Cardiac muscle cell (in vitro differentiated cells and primary cell): ENCODE data around the gene SLX4. TPM values are rescaled to one million over a fixed set of nuclear protein-coding genes. Genes with fewer than 3 reads are reported as not detected.

Source experiments
- DNase-seq, 2 donors: peaks; one replicate each; pipeline versions ENCODE4 v3.0.0 to v3.0.0-alpha.2; 2010 to 2017; ENCODE audit warnings: low read depth in 1 of 2, low spot score in 1 of 2
- H3K27ac ChIP-seq: fragments of 200-600 bp; sonication (generic); 2 replicates; pipeline ENCODE4 v1.5.1; 2016
- H3K27me3 ChIP-seq: fragments of 200-600 bp; sonication (generic); 2 replicates; pipeline ENCODE4 v1.6.0; 2016; ENCODE audit warnings: control low read depth
- H3K36me3 ChIP-seq: fragments of 200-600 bp; sonication (generic); 2 replicates; pipeline ENCODE4 v1.5.1; 2016; ENCODE audit warnings: control low read depth
- H3K4me1 ChIP-seq: fragments of 200-600 bp; sonication (generic); 2 replicates; pipeline ENCODE4 v1.8.1; 2017; ENCODE audit warnings: low read depth, mild to moderate bottlenecking, mixed run types
- H3K4me3 ChIP-seq: fragments of 200-600 bp; sonication (generic); 2 replicates; pipeline ENCODE4 v1.5.1; 2016; ENCODE audit warnings: mild to moderate bottlenecking
- H3K9me3 ChIP-seq: fragments of 200-600 bp; sonication (generic); 2 replicates; pipeline ENCODE4 v1.5.1; 2017; ENCODE audit warnings: low read depth, mild to moderate bottlenecking, control low read depth
- polyA plus RNA-seq: library from polyadenylated mRNA; unstranded; fragments of >200 nt; fragmentation: Nextera tagmentation; extraction: Ambion mirVana; gene quantifications from 2 replicates; pipeline ENCODE4 v1.2.1, GENCODE V29; 2016
- total RNA-seq: library from RNA; depleted of rRNA; stranded (reverse); fragments of >200 nt; gene quantifications from 2 replicates; pipeline ENCODE4 v1.2.3, GENCODE V29; 2016
- TF ChIP-seq, protein P1 (sequence below): IDR thresholded peaks from 2 replicates; pipeline ENCODE4 v1.5.1; 2012; ENCODE audit warnings: low read depth, mild to moderate bottlenecking, low read length

The SLX4 gene
- total and polyA plus RNA-seq, 2 experiments from 2014 or later, result 3.6 to 7.2 TPM

GRCh38 chr16:3606441-3606840, 5.0 kb downstream of the SLX4 start:
- TF ChIP-seq, protein P1, sequence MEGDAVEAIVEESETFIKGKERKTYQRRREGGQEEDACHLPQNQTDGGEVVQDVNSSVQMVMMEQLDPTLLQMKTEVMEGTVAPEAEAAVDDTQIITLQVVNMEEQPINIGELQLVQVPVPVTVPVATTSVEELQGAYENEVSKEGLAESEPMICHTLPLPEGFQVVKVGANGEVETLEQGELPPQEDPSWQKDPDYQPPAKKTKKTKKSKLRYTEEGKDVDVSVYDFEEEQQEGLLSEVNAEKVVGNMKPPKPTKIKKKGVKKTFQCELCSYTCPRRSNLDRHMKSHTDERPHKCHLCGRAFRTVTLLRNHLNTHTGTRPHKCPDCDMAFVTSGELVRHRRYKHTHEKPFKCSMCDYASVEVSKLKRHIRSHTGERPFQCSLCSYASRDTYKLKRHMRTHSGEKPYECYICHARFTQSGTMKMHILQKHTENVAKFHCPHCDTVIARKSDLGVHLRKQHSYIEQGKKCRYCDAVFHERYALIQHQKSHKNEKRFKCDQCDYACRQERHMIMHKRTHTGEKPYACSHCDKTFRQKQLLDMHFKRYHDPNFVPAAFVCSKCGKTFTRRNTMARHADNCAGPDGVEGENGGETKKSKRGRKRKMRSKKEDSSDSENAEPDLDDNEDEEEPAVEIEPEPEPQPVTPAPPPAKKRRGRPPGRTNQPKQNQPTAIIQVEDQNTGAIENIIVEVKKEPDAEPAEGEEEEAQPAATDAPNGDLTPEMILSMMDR, result no peak
- H3K27ac ChIP-seq, result no peak overlapping the region
- H3K9me3 ChIP-seq, result no peaks in the 10 kb centered on the region
- H3K27me3 ChIP-seq, result no peaks in the 10 kb centered on the region
- no peak overlapping the region for H3K4me3 ChIP-seq
- peaks cover 6% of the 10 kb centered on the region for H3K36me3 ChIP-seq
- no peak for DNase-seq
- H3K4me1 ChIP-seq, result peaks cover 14% of the 10 kb centered on the region

GRCh38 chr16:3602320-3602653, 9.1 kb downstream of the SLX4 start:
- H3K27ac ChIP-seq, result no peak overlapping the region
- H3K4me3 ChIP-seq, result no peak overlapping the region
- H3K9me3 ChIP-seq, result no peaks in the 10 kb centered on the region
- H3K36me3 ChIP-seq, result peaks cover 6% of the 10 kb centered on the region
- no peaks in the 10 kb centered on the region for H3K27me3 ChIP-seq
- TF ChIP-seq, protein P1, result no peak
- DNase-seq, result no peak
- no peaks in the 10 kb centered on the region for H3K4me1 ChIP-seq

- Histone ChIP-seq H3K36me3 (peaks cover 6% of the 10 kb centered on the region), H3K27me3 (no peaks in the 10 kb centered on the region), H3K4me1 (no peaks in the 10 kb centered on the region), H3K9me3 (no peaks in the 10 kb centered on the region), H3K4me3 (no peak overlapping the region), H3K27ac (no peak overlapping the region)
- TF ChIP-seq, protein P1, result no peak
- DNase-seq, result no peak
Observed at GRCh38 chr16:3601614-3602319, 9.6 kb downstream of the SLX4 start.

- H3K36me3 ChIP-seq, result peaks cover 6% of the 10 kb centered on the region
- DNase-seq, result no peak
- no peak overlapping the region for H3K27ac ChIP-seq
- H3K9me3 ChIP-seq, result no peaks in the 10 kb centered on the region
- H3K27me3 ChIP-seq, result no peaks in the 10 kb centered on the region
- TF ChIP-seq, protein P1, result no peak
- no peaks in the 10 kb centered on the region for H3K4me1 ChIP-seq
- H3K4me3 ChIP-seq, result no peak overlapping the region
Observed at GRCh38 chr16:3599922-3600321, 11.5 kb downstream of the SLX4 start.

DNA sequence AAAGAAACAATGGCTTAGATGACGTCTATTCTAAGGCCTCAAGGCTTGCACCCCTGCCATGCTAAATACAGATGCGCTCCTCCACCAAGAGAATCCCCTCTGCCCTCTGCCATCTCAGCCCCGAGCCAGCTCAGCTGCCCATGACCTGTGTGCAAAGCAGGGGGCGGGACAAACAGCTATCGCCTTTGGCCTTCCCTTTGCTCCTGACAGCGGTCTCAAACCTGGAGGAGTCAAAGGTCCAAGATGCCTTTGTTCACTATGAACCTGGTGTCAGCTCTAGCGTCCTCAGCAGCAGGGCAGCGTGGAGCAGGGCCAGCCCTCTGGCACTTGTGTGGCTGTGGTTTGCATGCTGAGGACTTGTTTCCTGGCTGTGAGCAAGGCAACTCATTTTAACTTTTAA, 12.3 kb downstream of the SLX4 start:
- Histone ChIP-seq H3K27ac (no peak overlapping the region), H3K27me3 (no peaks in the 10 kb centered on the region), H3K36me3 (peaks cover 6% of the 10 kb centered on the region), H3K9me3 (no peaks in the 10 kb centered on the region), H3K4me1 (no peaks in the 10 kb centered on the region), H3K4me3 (no peak overlapping the region)
- DNase-seq, result no peak
- TF ChIP-seq, protein P1, result no peak
